Adipocyte (in vitro differentiated cells): ENCODE measurements around the gene ESPNL.

Source experiments
- DNase-seq: peaks from one replicate; pipeline ENCODE4 v3.0.0-alpha.2; 2015; ENCODE audit warnings: low read depth
- H3K27me3 ChIP-seq: replicated peaks from 2 replicates; pipeline ENCODE4 v1.7.0; 2013; ENCODE audit warnings: mild to moderate bottlenecking, low read length, moderate library complexity; ENCODE audit not compliant: control insufficient read depth, insufficient read depth
- H3K36me3 ChIP-seq: 2 replicates; pipeline ENCODE4 v1.7.0; 2013; ENCODE audit warnings: low read length, mild to moderate bottlenecking, moderate library complexity; ENCODE audit not compliant: control insufficient read depth, insufficient read depth, severe bottlenecking
- H3K4me1 ChIP-seq: 2 replicates; pipeline ENCODE4 v1.7.0; 2013; ENCODE audit warnings: mild to moderate bottlenecking, low read length, moderate library complexity; ENCODE audit not compliant: control insufficient read depth, insufficient read depth
- H3K4me3 ChIP-seq: 2 replicates; pipeline ENCODE4 v1.7.0; 2013; ENCODE audit warnings: mild to moderate bottlenecking, low read length, moderate library complexity
- H3K9ac ChIP-seq: 2 replicates; pipeline ENCODE4 v1.7.0; 2013; ENCODE audit warnings: mild to moderate bottlenecking, low read length, moderate library complexity
- H3K9me3 ChIP-seq: 2 replicates; pipeline ENCODE4 v1.7.0; 2013; ENCODE audit warnings: mild to moderate bottlenecking, low read length, moderate library complexity; ENCODE audit not compliant: control insufficient read depth

ESPNL gene

DNA sequence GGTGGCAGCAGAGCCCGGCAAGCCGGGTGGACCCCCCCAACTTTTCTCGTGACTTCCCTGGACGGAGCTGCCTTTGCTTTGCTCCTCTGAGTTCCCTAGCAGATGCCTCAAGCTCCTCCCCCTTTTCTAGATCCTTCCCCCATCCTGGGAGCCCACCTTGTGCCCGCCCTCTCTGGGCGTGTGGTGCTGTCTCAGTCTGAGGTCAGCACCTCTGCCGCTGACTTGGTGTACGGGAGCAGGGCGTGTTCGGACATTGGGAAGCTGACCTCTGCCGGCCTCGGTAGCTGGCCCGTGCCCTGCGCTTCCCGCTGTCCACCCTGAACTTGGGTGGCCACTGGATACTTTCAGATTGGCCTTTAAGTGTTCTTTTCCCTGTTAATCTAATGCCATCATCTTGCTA lies 19.6 kb upstream of the ESPNL start:
- Histone ChIP-seq H3K4me3 (no peak overlapping the region), H3K27me3 (no peaks in the 10 kb centered on the region), H3K36me3 (peaks cover 29% of the 10 kb centered on the region), H3K9me3 (peaks cover 4% of the 10 kb centered on the region), H3K9ac (no peak overlapping the region), H3K4me1 (no peaks in the 10 kb centered on the region)
- DNase-seq: no peak

DNA sequence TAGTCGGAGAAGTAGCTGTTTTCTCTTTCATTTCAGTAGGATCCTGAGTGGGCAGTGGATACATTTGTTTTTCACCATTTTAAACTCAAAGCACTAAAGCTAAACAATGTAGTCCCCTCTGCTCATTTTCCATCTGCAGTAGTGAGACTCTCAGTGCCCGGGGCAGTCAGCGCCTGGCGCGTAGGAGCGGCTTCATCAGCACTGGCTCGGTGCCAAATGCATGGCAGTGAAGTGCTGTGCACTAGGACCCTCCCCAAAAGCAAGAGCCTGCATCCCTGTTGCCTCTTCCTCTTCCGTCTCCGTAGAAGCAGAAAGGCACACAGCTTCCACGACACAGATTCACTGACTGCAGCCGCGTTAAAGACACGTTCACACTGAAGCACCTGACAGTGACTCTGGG lies 19.0 kb upstream of the ESPNL start:
- H3K4me1 ChIP-seq: no peaks in the 10 kb centered on the region
- no peak for DNase-seq
- no peak overlapping the region for H3K4me3 ChIP-seq
- H3K9me3 ChIP-seq: peaks cover 4% of the 10 kb centered on the region
- H3K27me3 ChIP-seq: no peaks in the 10 kb centered on the region
- H3K36me3 ChIP-seq: peaks cover 29% of the 10 kb centered on the region
- H3K9ac ChIP-seq: no peak overlapping the region

DNA sequence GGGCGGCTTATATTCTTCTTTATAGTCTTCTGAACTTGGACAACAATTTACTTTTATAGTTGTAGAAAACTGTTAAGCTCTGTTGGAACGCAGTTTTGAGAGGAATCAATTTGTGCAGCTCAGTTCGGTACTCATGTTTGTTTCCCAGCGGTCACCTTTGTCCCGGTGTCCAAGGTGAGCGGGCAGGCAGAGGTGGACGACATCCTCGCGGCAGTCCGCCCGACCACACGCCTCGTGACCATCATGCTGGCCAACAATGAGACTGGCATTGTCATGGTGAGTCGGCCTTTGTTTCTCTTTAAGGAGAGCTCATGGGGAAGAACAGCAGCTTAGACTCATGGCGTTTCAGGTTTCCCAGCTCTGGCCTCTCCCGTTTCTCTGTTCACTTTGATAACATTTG lies 18.6 kb upstream of the ESPNL start:
- no peak for DNase-seq
- no peak overlapping the region for H3K9ac ChIP-seq

DNA sequence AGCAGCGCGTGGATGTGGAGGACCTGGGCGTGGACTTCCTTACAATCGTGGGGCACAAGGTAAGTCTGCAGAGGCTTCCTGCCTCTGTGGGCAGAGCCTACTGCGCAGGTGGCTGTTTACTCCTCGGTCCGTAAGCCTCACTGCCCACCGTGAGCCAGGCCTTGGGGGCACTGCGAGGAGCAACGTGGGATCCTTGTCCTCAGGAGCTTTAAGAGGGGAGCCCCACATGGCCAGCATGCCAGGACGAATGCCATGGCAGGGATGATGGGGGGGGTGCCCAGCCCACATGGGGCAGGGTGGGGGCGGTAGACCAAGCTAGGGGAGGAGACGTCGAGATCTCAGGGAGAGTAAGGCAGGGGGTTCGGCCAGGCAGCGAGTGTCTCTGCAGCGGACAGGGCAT lies 18.0 kb upstream of the ESPNL start:
- Histone ChIP-seq H3K9ac (no peak overlapping the region), H3K9me3 (peaks cover 4% of the 10 kb centered on the region), H3K4me1 (no peaks in the 10 kb centered on the region), H3K4me3 (no peak overlapping the region), H3K36me3 (peaks cover 29% of the 10 kb centered on the region), H3K27me3 (no peaks in the 10 kb centered on the region)
- no peak for DNase-seq

More for the DNA sequence above, 18.6 kb upstream of the ESPNL start:
- Histone ChIP-seq H3K36me3 (peaks cover 29% of the 10 kb centered on the region), H3K4me1 (no peaks in the 10 kb centered on the region), H3K4me3 (no peak overlapping the region), H3K27me3 (no peaks in the 10 kb centered on the region), H3K9me3 (peaks cover 4% of the 10 kb centered on the region)

DNA sequence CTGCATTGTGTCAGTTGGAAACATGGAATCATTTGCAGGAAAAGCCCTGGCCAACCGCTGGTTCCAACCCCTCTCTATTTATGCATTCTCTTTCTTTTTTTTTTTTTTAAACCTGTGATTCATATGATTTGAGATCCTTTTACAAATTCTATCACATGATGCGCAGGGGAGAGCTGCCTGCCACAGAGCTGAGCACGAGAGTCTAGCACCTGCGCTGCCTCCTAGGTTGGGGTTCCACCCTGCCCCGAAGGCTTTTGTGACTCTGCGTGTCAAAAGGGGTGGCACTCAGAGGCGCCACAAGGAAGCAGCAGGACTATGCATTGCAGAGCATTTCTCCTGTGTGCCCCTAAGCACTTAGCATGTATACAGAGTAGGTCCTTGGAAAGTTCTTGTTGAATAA lies 17.3 kb upstream of the ESPNL start:
- no peak overlapping the region for H3K9ac ChIP-seq
- H3K4me3 ChIP-seq: no peak overlapping the region
- peaks cover 4% of the 10 kb centered on the region for H3K9me3 ChIP-seq
- H3K27me3 ChIP-seq: no peaks in the 10 kb centered on the region
- DNase-seq: no peak
- no peaks in the 10 kb centered on the region for H3K4me1 ChIP-seq
- H3K36me3 ChIP-seq: peaks cover 29% of the 10 kb centered on the region

DNA sequence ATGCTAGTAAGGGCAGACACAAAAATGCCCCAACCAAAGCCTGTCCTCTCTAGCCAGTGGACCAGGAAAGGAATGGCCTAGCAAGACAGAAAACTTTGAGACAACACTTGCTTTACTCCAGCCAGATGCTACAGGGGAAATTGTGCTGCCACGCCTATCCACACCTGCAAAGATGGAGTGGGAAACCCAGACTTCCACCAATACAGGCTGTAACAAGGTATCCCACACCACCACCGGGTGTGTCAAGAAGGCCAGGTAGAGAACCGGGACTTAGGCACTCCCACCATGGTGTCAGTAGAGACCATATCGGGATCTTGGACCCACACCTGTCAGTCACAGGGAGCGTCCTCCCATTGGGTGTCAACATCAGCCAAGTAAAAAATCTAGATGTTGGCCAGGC lies 16.2 kb upstream of the ESPNL start:
- H3K9ac ChIP-seq: no peak overlapping the region
- no peak overlapping the region for H3K4me3 ChIP-seq
- no peaks in the 10 kb centered on the region for H3K4me1 ChIP-seq
- H3K27me3 ChIP-seq: no peaks in the 10 kb centered on the region
- H3K9me3 ChIP-seq: peaks cover 4% of the 10 kb centered on the region
- no peak for DNase-seq
- H3K36me3 ChIP-seq: peaks cover 29% of the 10 kb centered on the region

DNA sequence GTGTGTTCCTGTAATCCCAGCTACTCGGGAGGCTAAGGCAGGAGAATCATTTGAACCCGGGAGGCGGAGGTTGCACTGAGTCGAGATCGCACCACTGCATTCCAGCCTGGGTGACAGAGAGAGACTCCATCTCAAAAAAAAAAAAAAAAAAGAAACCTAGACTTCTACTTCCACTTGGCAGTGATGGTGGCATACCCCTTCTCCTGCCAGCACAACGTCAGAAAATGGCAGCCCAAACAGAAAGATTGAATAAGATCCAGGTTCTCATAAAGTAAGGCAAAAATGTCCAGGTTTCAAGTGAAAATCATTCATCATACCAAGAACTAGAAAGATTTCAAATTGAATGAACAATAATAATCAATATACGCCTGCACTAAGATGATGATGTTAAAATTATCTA lies 15.4 kb upstream of the ESPNL start:
- Histone ChIP-seq H3K36me3 (peaks cover 29% of the 10 kb centered on the region), H3K9me3 (peaks cover 3% of the 10 kb centered on the region), H3K4me3 (no peak overlapping the region), H3K27me3 (no peaks in the 10 kb centered on the region), H3K4me1 (no peaks in the 10 kb centered on the region), H3K9ac (no peak overlapping the region)
- no peak for DNase-seq

DNA sequence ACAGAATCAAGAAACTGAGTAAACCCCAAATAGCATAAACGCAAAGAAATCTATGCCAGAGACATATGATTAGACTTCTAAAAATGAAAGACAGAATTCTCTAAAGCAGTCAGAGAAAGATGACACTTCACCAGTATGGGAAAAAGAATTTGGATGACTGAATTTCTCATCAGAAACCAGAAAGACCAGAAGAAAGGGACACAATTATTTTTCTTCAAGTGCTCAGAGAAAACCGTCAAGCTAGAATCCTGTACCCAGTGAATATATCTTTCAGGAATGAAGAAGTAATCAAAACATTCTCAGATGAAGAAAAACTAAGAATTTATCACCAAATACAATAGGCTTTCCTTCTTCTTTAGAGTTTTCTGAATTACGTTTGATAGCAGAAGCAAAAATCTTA lies 14.2 kb upstream of the ESPNL start:
- DNase-seq: no peak
- H3K4me1 ChIP-seq: no peaks in the 10 kb centered on the region
- no peak overlapping the region for H3K9ac ChIP-seq
- H3K4me3 ChIP-seq: no peak overlapping the region
- peaks cover 25% of the 10 kb centered on the region for H3K36me3 ChIP-seq
- no peaks in the 10 kb centered on the region for H3K9me3 ChIP-seq
- no peaks in the 10 kb centered on the region for H3K27me3 ChIP-seq

DNA sequence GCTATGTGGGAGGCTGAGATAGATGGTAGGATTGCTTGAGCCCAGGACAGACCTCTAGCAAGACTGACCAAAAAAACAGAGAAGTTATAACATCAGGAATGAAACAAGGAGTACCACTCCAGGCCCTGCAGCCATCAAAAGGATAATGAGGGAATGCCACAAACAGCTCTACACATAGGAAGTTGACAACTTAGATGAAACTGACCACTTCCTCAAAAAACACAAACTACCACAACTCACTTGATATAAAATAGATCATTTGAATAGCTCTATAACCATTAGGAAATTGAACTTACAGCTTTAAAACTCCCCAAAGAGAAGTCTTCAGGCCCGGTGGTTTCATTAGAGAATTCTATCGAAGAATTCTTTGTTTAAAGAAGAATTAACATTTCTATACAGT lies 12.9 kb upstream of the ESPNL start:
- DNase-seq: no peak
- Histone ChIP-seq H3K27me3 (no peaks in the 10 kb centered on the region), H3K36me3 (peaks cover 17% of the 10 kb centered on the region), H3K9me3 (no peaks in the 10 kb centered on the region), H3K4me3 (no peak overlapping the region), H3K4me1 (no peaks in the 10 kb centered on the region), H3K9ac (no peak overlapping the region)

DNA sequence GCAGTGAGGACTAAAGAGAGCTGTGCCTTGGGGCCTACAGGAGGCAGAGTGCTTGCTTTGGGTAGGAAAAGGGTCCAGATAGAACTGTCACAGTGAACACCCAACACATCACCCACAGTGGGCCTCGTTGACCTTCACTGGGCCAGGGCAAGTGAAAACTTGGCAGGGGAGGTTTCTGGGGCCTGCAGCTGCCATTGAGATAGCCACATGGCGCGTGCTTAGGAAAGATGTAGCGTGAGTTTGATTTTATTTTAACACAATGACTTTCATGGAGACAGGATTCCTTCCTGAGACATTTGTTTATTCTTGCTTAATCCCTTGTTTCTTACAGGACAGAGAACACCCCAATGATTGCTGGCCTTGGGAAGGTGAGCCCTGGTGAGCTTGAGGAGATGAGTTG lies 9.3 kb upstream of the ESPNL start:
- Histone ChIP-seq H3K4me3 (no peak overlapping the region), H3K9ac (no peak overlapping the region), H3K36me3 (no peaks in the 10 kb centered on the region), H3K4me1 (no peaks in the 10 kb centered on the region), H3K9me3 (no peaks in the 10 kb centered on the region), H3K27me3 (no peaks in the 10 kb centered on the region)
- no peak for DNase-seq

DNA sequence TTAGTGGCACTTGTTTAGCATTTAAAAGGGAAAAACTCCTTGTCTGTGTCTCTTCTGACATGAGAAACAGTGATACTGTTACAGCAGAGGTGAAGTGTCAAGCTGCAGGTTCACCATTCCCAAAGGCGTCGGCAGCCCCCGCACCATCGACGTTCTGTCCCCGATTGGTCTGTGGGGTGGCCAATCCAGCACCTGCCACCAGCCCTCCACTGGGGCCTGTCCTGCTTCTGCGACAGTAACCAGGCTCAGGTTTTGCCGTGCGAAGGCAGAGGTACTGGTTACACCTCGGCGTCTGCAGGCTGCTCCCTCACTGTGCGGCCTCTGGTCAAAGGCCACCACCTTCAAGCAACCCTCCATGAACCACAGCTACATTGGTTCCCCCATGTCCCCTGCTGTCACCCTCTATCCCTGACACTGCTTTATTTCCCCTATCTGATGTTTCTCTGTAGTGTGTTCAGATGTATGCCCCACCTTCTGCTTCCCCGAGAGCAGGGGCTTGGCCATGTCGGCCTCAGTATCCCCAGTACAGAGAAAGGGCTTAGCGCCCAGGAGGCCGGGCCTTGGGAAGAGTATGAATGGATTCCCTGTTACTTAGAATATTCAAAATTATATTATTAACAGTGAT lies 8.6 kb upstream of the ESPNL start:
- DNase-seq: no peak

DNA sequence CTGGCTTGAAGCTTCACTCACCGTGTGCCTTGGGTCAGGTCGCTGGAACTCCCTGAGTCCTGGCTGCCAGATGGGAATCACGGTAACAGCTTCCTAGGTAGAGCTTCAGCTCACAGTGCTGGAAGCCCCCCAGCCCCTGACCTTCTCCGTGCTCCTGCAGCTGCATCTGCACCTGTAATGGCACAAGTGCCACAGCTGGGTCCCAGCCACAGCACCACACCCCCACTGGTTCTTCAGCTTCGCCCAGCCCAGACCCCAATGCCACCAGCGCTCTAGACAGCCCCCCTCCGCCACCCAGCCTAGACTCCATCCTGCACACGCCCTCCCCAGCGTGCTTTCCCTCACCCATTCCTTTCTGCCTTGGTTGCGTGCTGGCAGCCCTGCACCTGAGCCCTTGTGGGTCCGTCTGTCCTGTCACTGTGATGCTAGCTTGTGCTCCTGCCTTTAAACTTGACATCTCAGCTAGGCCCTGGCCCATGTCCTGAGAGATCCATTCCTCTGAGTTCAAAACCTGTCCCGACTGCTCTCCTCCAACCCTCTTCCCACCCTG lies 7.6 kb upstream of the ESPNL start:
- no peak overlapping the region for H3K4me3 ChIP-seq
- no peak for DNase-seq
- H3K9ac ChIP-seq: no peak overlapping the region
- H3K4me1 ChIP-seq: no peaks in the 10 kb centered on the region
- no peaks in the 10 kb centered on the region for H3K9me3 ChIP-seq
- H3K27me3 ChIP-seq: no peaks in the 10 kb centered on the region
- H3K36me3 ChIP-seq: no peaks in the 10 kb centered on the region

More for the DNA sequence above, 8.6 kb upstream of the ESPNL start:
- no peak overlapping the region for H3K9ac ChIP-seq
- H3K9me3 ChIP-seq: no peaks in the 10 kb centered on the region
- no peaks in the 10 kb centered on the region for H3K27me3 ChIP-seq
- H3K36me3 ChIP-seq: no peaks in the 10 kb centered on the region
- no peak overlapping the region for H3K4me3 ChIP-seq
- H3K4me1 ChIP-seq: no peaks in the 10 kb centered on the region
